ENCODE measurements around the gene IFT172.

GRCh38 chr2:27492557-27492956, 3.0 kb upstream of the IFT172 start:
- no peak for TF ChIP-seq EP300 (IDR thresholded peaks at IDR 0.05)
- TF ChIP-seq, protein P1, sequence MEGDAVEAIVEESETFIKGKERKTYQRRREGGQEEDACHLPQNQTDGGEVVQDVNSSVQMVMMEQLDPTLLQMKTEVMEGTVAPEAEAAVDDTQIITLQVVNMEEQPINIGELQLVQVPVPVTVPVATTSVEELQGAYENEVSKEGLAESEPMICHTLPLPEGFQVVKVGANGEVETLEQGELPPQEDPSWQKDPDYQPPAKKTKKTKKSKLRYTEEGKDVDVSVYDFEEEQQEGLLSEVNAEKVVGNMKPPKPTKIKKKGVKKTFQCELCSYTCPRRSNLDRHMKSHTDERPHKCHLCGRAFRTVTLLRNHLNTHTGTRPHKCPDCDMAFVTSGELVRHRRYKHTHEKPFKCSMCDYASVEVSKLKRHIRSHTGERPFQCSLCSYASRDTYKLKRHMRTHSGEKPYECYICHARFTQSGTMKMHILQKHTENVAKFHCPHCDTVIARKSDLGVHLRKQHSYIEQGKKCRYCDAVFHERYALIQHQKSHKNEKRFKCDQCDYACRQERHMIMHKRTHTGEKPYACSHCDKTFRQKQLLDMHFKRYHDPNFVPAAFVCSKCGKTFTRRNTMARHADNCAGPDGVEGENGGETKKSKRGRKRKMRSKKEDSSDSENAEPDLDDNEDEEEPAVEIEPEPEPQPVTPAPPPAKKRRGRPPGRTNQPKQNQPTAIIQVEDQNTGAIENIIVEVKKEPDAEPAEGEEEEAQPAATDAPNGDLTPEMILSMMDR (IDR thresholded peaks at IDR 0.05): no peak

All from esophagus muscularis mucosa (tissue), 3 donors.